ENCODE data around the gene ATP8B1. TPM values are rescaled to one million over a fixed set of nuclear protein-coding genes. Genes with fewer than 3 reads are reported as not detected.
"Not testable (repeated sequence)": the region's sequence is repeated elsewhere in the genome, so short reads cannot be mapped to it uniquely, and the experiment has no call there.

ATP8B1 gene
- total and polyA plus RNA-seq, 9 of the 15 experiments (the other 6 are each of a cell fraction or from before 2014, with no cell fraction given), result 0.01 to 0.22 (median 0.03) TPM; not detected in 3

DNA sequence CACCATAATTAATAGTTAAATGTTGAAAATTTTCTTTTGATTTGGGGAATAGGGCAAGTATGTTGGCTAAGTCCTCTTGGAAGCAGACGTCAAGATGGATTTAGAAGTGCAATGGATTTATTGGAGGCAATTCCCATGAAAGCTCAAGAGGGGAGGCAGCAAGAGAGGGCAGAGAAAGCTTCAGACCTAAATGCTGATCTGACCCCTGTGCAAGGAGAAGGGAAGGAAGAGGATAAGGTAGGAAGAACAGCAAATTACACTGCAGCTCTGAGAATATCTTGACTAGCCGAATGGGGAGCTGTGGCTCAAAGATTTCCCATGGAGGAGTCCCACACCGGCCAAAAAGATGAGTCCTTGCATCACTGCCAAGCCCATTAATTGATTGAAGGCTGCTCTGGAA, 46.9 kb upstream of the ATP8B1 start:
- 0 out of 2 replicates have a peak overlapping the region, but pooled peaks have one; percentile 36 for H2AFZ ChIP-seq (ENCODE audit: low read depth, low read length)
- FAIRE-seq (no peak), ATAC-seq (no peak), DNase-seq (ENCODE audit: extremely low read depth in 1 of 4, low spot score in 3 of 4) (no peak)
- H3K9ac ChIP-seq (ENCODE audit: insufficient read depth in 1 of 2, low read depth in 2 of 2, low read length in 2 of 2), result no peak overlapping the region
- in situ Hi-C loops (cut with MboI), result loop anchor here (25.0 kb wide), 1 partner anchor 213 kb away; no protein-coding TSS in a partner anchor
- ChIA-PET CTCF (ENCODE audit: low intra/inter-chr PET ratio) (no interaction called here), POLR2A (interaction anchor here (0.6 to 1.5 kb wide), 2 partner anchors 14 to 190 kb away, joined by 4 read pairs; no protein-coding TSS in a partner anchor)
- TF ChIP-seq PHF20 (IDR thresholded peaks at IDR 0.05; ENCODE audit: partially characterized antibody) (no peak), ZNF699 (CRISPR knock-in tag; IDR thresholded peaks at IDR 0.05; ENCODE audit: insufficient replicate concordance) (no peak)
- TF ChIP-seq, protein P1, sequence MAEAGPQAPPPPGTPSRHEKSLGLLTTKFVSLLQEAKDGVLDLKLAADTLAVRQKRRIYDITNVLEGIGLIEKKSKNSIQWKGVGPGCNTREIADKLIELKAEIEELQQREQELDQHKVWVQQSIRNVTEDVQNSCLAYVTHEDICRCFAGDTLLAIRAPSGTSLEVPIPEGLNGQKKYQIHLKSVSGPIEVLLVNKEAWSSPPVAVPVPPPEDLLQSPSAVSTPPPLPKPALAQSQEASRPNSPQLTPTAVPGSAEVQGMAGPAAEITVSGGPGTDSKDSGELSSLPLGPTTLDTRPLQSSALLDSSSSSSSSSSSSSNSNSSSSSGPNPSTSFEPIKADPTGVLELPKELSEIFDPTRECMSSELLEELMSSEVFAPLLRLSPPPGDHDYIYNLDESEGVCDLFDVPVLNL (CRISPR knock-in tag; IDR thresholded peaks at IDR 0.05; ENCODE audit: low read depth), result no peak
- no peaks in the 10 kb centered on the region for H3K79me2 ChIP-seq (ENCODE audit: control insufficient read depth, insufficient read depth, low read length)
- H3K9me1 ChIP-seq (ENCODE audit: control insufficient read depth, insufficient read depth, low read length), result no peaks in the 10 kb centered on the region
- WGBS (ENCODE audit: insufficient coverage, low coverage, missing lambda C conversion rate), result 73% methylated on average over 3 of the region's 3 CpGs
- H3K27me3 ChIP-seq (ENCODE audit: control insufficient read depth in 2 of 2, insufficient read depth in 2 of 2, low read length in 2 of 2), result no peaks in the 10 kb centered on the region
- H3K27ac ChIP-seq (ENCODE audit: extremely low read depth, low read depth, low read length), result no peak overlapping the region
- H3K4me3 ChIP-seq, result no peak overlapping the region
- BruUV-seq (replicated peaks), result no TSS peak
- no peak overlapping the region for H3K4me2 ChIP-seq (ENCODE audit: insufficient read depth, low read length)
- intact Hi-C loops (cut with micrococcal nuclease), result loop anchor here (10.0 kb wide), 1 partner anchor 75 kb away; no protein-coding TSS in a partner anchor
- H3K4me1 ChIP-seq (replicated peaks in 1 of 2; ENCODE audit: control insufficient read depth in 2 of 2, insufficient read depth in 2 of 2, low read length in 2 of 2), result peaks cover 6 to 20% of the 10 kb centered on the region in 2 experiments; a peak in 4 of 5 replicates
- H3K36me3 ChIP-seq (ENCODE audit: control insufficient read depth, insufficient read depth, low read length), result no peaks in the 10 kb centered on the region
- no peaks in the 10 kb centered on the region for H4K20me1 ChIP-seq (replicated peaks; ENCODE audit: control insufficient read depth, insufficient read depth, low read length)
- no peaks in the 10 kb centered on the region for H3K9me3 ChIP-seq (replicated peaks; ENCODE audit: control insufficient read depth, insufficient read depth, low read depth, low read length)

DNA sequence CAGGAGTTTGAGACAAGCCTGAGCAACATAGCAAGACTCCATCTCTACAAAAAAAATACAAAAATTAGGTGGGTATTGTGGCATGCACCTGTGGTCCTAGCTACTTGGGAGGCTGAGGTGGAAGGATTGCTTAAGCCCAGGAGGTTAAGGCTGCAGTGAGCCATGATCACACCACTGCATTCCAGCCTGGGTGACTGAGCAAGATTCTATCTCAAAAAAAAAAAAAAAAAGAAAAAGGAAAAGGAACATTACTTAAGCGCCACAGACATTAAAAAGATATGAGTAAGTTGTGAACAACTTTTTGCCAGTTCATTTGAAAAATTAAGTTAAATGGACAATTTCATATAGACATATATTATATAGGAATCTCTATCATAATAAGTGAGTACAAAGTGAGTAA, 45.3 kb upstream of the ATP8B1 start:
- H3K9me1 ChIP-seq (ENCODE audit: control insufficient read depth, insufficient read depth, low read length); FAIRE-seq; H3K27ac ChIP-seq (ENCODE audit: extremely low read depth, low read depth, low read length); H3K9me3 ChIP-seq (replicated peaks; ENCODE audit: control insufficient read depth, insufficient read depth, low read depth, low read length); H3K79me2 ChIP-seq (ENCODE audit: control insufficient read depth, insufficient read depth, low read length); H3K4me3 ChIP-seq; BruUV-seq (replicated peaks); DNase-seq (ENCODE audit: extremely low read depth in 1 of 4, low spot score in 3 of 4); intact Hi-C loops (cut with micrococcal nuclease); in situ Hi-C loops (cut with MboI); H3K4me2 ChIP-seq (ENCODE audit: insufficient read depth, low read length); H3K9ac ChIP-seq (ENCODE audit: insufficient read depth in 1 of 2, low read depth in 2 of 2, low read length in 2 of 2); H2AFZ ChIP-seq (ENCODE audit: low read depth, low read length); H3K36me3 ChIP-seq (ENCODE audit: control insufficient read depth, insufficient read depth, low read length); POLR2A ChIA-PET; H3K27me3 ChIP-seq (ENCODE audit: control insufficient read depth in 2 of 2, insufficient read depth in 2 of 2, low read length in 2 of 2); H4K20me1 ChIP-seq (replicated peaks; ENCODE audit: control insufficient read depth, insufficient read depth, low read length); TF ChIP-seq TEAD4 (CRISPR knock-in tag; IDR thresholded peaks at IDR 0.05; ENCODE audit: borderline replicate concordance): not testable (repeated sequence)
- H3K4me1 ChIP-seq (replicated peaks in 1 of 2; ENCODE audit: control insufficient read depth in 2 of 2, insufficient read depth in 2 of 2, low read length in 2 of 2), result peaks cover 8 to 20% of the 10 kb centered on the region in 2 experiments; a peak in 4 of 5 replicates
- CTCF ChIA-PET (ENCODE audit: low intra/inter-chr PET ratio), result interaction anchor here (0.6 kb wide), 1 partner anchor 34 kb away, joined by 3 read pairs; no protein-coding TSS in a partner anchor
- WGBS (ENCODE audit: insufficient coverage, low coverage, missing lambda C conversion rate), result 20% methylated on average over 1 of the region's 1 CpG
- peak; percentile 48; the same call in 1 of the 3 replicates for ATAC-seq
- TF ChIP-seq MAFF (IDR thresholded peaks at IDR 0.05; ENCODE audit: low read length) (peak; percentile 32; the same call in 1 of the 2 replicates), DPF2 (IDR thresholded peaks at IDR 0.05) (peak; percentile 86), TEAD1 (CRISPR knock-in tag; IDR thresholded peaks at IDR 0.05) (0 out of 4 replicates have a peak, but pooled peaks have one; percentile 32 to 47), TEAD2 (tag; IDR thresholded peaks at IDR 0.05) (peak; percentile 85), MAFG (tag; conservative IDR thresholded peaks at IDR 0.05) (peak; percentile 85), CEBPB (tag; IDR thresholded peaks at IDR 0.05) (peak; percentile 86), TEAD4 (IDR thresholded peaks at IDR 0.05; ENCODE audit: low read length) (peak; percentile 38), FOSL1 (tag; conservative IDR thresholded peaks at IDR 0.05) (peak; percentile 55), SMARCA4 (IDR thresholded peaks at IDR 0.05) (peak; percentile 83), EP300 (IDR thresholded peaks at IDR 0.05; ENCODE audit: low read length) (peak; percentile 38; the same call in 1 of the 2 replicates)
- TF ChIP-seq, protein P2, sequence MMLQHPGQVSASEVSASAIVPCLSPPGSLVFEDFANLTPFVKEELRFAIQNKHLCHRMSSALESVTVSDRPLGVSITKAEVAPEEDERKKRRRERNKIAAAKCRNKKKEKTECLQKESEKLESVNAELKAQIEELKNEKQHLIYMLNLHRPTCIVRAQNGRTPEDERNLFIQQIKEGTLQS (IDR thresholded peaks at IDR 0.05), result peak; percentile 19; the same call in 1 of the 2 replicates
- TF ChIP-seq, protein P2 (CRISPR knock-in tag; conservative IDR thresholded peaks at IDR 0.05), result not testable (repeated sequence)
